PC-9 (cell line): Measurements from ENCODE around the gene EIF5A. TPM values are rescaled to one million over a fixed set of nuclear protein-coding genes. Genes with fewer than 3 reads are reported as not detected.
A peak's percentile ranks its signal among the peaks of the same experiment; 100 is the strongest.

Experiments used
- BruUV-seq: library from RNA; stranded (reverse); fragments of 400-500 nt; replicated peaks from 2 replicates; lab custom pipeline; 2021; lab: Mats Ljungman, UMichigan
- CTCF ChIA-PET: fragments of 300-600 bp; sonication (Branson Sonifier 250); formaldehyde crosslinking; loops from one replicate; lab custom pipeline; 2022; ENCODE audit warnings: antibody characterized with exemption; lab: Charles Lee
- POLR2A ChIA-PET: fragments of 300-600 bp; sonication (Branson Sonifier 250); formaldehyde crosslinking; loops from one replicate; lab custom pipeline; 2022; ENCODE audit warnings: antibody characterized with exemption; ENCODE audit not compliant: unreplicated experiment; lab: Charles Lee
- DNase-seq, 2 experiments: peaks; one replicate each; pipeline versions ENCODE4 v3.0.0 to v3.0.0-alpha.2; 2015 to 2022; ENCODE audit warnings: mixed read lengths in 1 of 2
- H2AFZ ChIP-seq: fragments of 200-600 bp; sonication (generic); 2 replicates; pipeline ENCODE4 v1.8.1; 2017; ENCODE audit warnings: antibody characterized with exemption
- H3F3A ChIP-seq: fragments of 200-600 bp; sonication (generic); 2 replicates; pipeline ENCODE4 v1.8.1; 2017; ENCODE audit warnings: antibody characterized with exemption, mild to moderate bottlenecking, low read depth; ENCODE audit not compliant: insufficient read depth
- H3K27ac ChIP-seq: fragments of 200-600 bp; sonication (generic); 2 replicates; pipeline ENCODE4 v1.6.1; 2016; ENCODE audit warnings: mixed run types
- H3K27me3 ChIP-seq: fragments of 200-600 bp; sonication (generic); 2 replicates; pipeline ENCODE4 v1.6.1; 2016; ENCODE audit warnings: low read depth, mixed run types; ENCODE audit not compliant: insufficient read depth
- H3K36me3 ChIP-seq: fragments of 200-600 bp; sonication (generic); 2 replicates; pipeline ENCODE4 v1.6.1; 2016; ENCODE audit warnings: low read depth, mixed run types
- H3K4me1 ChIP-seq: fragments of 200-600 bp; sonication (generic); replicated peaks from 2 replicates; pipeline ENCODE4 v1.6.1; 2016; ENCODE audit warnings: mixed run types; ENCODE audit not compliant: insufficient read depth
- H3K4me2 ChIP-seq: fragments of 200-600 bp; sonication (generic); 2 replicates; pipeline ENCODE4 v1.6.1; 2017; ENCODE audit warnings: mixed run types
- H3K4me3 ChIP-seq: fragments of 200-600 bp; sonication (generic); 2 replicates; pipeline ENCODE4 v1.6.1; 2016; ENCODE audit warnings: mixed run types
- H3K79me2 ChIP-seq: fragments of 200-600 bp; sonication (generic); 2 replicates; pipeline ENCODE4 v1.6.1; 2017; ENCODE audit warnings: low read depth, mixed run types
- H3K9me2 ChIP-seq: fragments of 200-600 bp; sonication (generic); 2 replicates; pipeline ENCODE4 v1.8.1; 2017; ENCODE audit warnings: mild to moderate bottlenecking; ENCODE audit not compliant: insufficient read depth
- H3K9me3 ChIP-seq: fragments of 200-600 bp; sonication (generic); 2 replicates; pipeline ENCODE4 v1.8.1; 2016; ENCODE audit warnings: low read depth; ENCODE audit not compliant: insufficient read depth
- H4K20me1 ChIP-seq: fragments of 200-600 bp; sonication (generic); 2 replicates; pipeline ENCODE4 v1.8.1; 2017; ENCODE audit not compliant: insufficient read depth
- CTCF ChIP-seq: fragments of 200-600 bp; sonication (generic); conservative IDR thresholded peaks from 2 replicates; pipeline ENCODE4 v1.6.1; 2017; ENCODE audit warnings: mixed run types, antibody characterized with exemption, mild to moderate bottlenecking, moderate library complexity
- EZH2 ChIP-seq: fragments of 200-600 bp; sonication (generic); IDR thresholded peaks from 2 replicates; pipeline ENCODE4 v1.8.0; 2017; ENCODE audit warnings: antibody characterized with exemption, low read depth
- intact Hi-C: fragments of 100-400 bp; cut with micrococcal nuclease; formaldehyde crosslinking; loops from one replicate; pipeline ENCODE4 v1.10.0; 2022; ENCODE audit not compliant: unreplicated experiment
- total RNA-seq: library from RNA; stranded (reverse); gene quantifications from 2 replicates; pipeline ENCODE4 v1.2.3, GENCODE V29; 2021

EIF5A gene
- total RNA-seq, 1 experiment from 2014 or later: 1,298 TPM

DNA sequence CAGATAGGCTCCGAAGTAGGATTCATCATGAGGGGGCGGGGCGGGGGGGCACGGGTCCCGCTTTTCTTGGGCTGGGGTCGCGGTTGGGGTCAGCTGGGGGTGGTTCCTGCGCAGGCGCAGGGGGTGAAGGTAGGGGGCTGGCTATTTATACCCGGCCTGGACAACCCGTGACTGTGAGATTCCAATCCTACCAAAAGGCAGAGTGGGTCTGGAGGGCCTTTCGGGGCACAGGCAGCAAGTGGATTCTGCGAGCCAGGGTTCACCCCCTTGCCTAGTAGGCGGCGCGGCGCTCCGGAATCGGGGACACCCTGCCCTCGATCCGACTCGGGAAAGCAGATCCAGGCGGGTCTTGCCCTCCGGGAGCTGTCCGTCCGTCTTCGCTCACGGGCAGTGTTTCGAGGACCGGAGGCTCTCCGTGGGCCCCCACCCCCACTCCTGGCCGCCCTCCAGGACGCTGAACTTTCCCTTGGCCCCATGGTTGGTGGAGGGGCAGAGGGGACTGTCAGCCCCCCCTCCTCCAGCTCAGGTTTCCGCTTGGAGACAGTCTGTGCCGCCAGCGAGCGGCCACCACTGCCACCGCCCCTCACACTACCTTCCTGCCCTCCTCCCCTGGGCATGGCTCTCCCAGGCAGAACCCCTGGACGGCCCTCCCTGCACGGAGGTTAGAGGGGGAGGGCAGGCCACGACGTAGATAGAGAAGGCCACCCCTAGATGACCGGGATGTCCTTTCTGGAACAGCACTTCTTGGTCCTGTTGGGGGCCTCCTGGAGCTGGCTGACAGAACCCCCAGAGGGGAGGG, 25.3 kb upstream of the EIF5A start:
- no peak for DNase-seq
- Histone ChIP-seq H3K9me2 (no peaks in the 10 kb centered on the region), H3K9me3 (no peaks in the 10 kb centered on the region), H3F3A (peaks cover 12% of the 10 kb centered on the region; the same call in 1 of the 2 replicates), H3K27me3 (no peaks in the 10 kb centered on the region), H3K4me1 (0 out of 2 replicates have a peak, but pooled peaks cover 4% of the 10 kb centered on the region), H4K20me1 (no peaks in the 10 kb centered on the region), H2AFZ (peak overlapping the region; percentile 78), H3K4me2 (peak overlapping the region; percentile 93), H3K4me3 (peak overlapping the region; percentile 55), H3K79me2 (no peaks in the 10 kb centered on the region), H3K27ac (no peak overlapping the region), H3K36me3 (no peaks in the 10 kb centered on the region)
- no peak for TF ChIP-seq CTCF
- ChIA-PET CTCF (interaction anchor here (0.6 to 1.4 kb wide), 4 partner anchors 15 to 298 kb away, joined by 3 to 5 read pairs (median 4); partner anchors contain the start of gene CD68), POLR2A (no interaction called here)
- BruUV-seq: TSS peak; percentile 57
- intact Hi-C loops: loop anchor here (1.0 to 2.0 kb wide), 3 partner anchors 64 to 407 kb away; partner anchors contain the start of genes SOX15 and WRAP53

DNA sequence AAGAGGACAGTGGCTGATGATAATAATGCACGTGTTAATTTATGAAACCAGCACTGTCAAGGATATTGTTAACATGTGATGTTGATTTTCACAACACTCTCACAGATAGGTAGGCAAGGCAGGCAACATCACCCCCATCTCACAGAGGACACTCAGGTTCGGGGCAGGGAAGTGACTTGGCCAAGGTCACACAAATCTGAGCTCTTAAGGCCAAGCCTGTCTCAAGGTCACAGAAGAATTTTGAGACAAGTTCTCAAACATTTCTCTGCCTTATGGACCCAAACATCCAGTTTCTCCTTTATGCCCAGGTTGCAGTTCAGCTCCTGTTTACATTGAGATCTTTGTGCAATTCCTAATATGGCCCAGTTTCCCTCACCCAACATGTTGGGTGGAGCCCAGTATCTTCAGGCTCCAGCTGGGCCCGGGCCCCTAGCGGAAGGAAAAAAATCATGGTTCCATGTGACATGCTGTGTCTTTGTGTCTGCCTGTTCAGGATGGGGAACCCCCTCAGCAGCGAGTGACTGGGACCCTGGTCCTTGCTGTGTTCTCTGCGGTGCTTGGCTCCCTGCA, 24.6 kb upstream of the EIF5A start:
- no peaks in the 10 kb centered on the region for H3K9me3 ChIP-seq
- 0 out of 2 replicates have a peak, but pooled peaks cover 4% of the 10 kb centered on the region for H3K4me1 ChIP-seq
- no TSS peak for BruUV-seq
- POLR2A ChIA-PET: interaction anchor here (0.5 kb wide), 1 partner anchor 98 kb away, joined by 3 read pairs; no protein-coding TSS in a partner anchor
- H3K27ac ChIP-seq: no peak overlapping the region
- no peak overlapping the region for H3K4me2 ChIP-seq
- H3K79me2 ChIP-seq: no peaks in the 10 kb centered on the region
- H3K36me3 ChIP-seq: no peaks in the 10 kb centered on the region
- no peaks in the 10 kb centered on the region for H4K20me1 ChIP-seq
- H3K4me3 ChIP-seq: no peak overlapping the region
- TF ChIP-seq CTCF (no peak), EZH2 (no peak)
- CTCF ChIA-PET: interaction anchor here (0.6 to 1.4 kb wide), 2 partner anchors 14 to 24 kb away, joined by 3 to 5 read pairs; no protein-coding TSS in a partner anchor
- H3F3A ChIP-seq: peaks cover 12% of the 10 kb centered on the region; the same call in 1 of the 2 replicates
- no peak overlapping the region for H2AFZ ChIP-seq
- DNase-seq: no peak
- no peaks in the 10 kb centered on the region for H3K27me3 ChIP-seq
- intact Hi-C loops: no loop called here
- H3K9me2 ChIP-seq: no peaks in the 10 kb centered on the region

- ChIA-PET CTCF (interaction anchor here (1.4 kb wide), 1 partner anchor 13 kb away, joined by 3 read pairs; no protein-coding TSS in a partner anchor), POLR2A (no interaction called here)
- no peak overlapping the region for H3K4me3 ChIP-seq
- DNase-seq: no peak
- no peak overlapping the region for H2AFZ ChIP-seq
- peaks cover 12% of the 10 kb centered on the region; the same call in 1 of the 2 replicates for H3F3A ChIP-seq
- H3K4me1 ChIP-seq: 0 out of 2 replicates have a peak, but pooled peaks cover 4% of the 10 kb centered on the region
- no peaks in the 10 kb centered on the region for H3K36me3 ChIP-seq
- no peaks in the 10 kb centered on the region for H3K79me2 ChIP-seq
- no peak for TF ChIP-seq EZH2
- no peak for TF ChIP-seq CTCF
- intact Hi-C loops: no loop called here
- BruUV-seq: no TSS peak
- no peak overlapping the region for H3K27ac ChIP-seq
- H3K9me3 ChIP-seq: no peaks in the 10 kb centered on the region
- H3K9me2 ChIP-seq: no peaks in the 10 kb centered on the region
- H3K27me3 ChIP-seq: no peaks in the 10 kb centered on the region
- H3K4me2 ChIP-seq: no peak overlapping the region
- H4K20me1 ChIP-seq: no peaks in the 10 kb centered on the region
These were observed 23.8 kb upstream of the EIF5A start for GRCh38 chr17:7283471-7284216.
